ENCODE data around the gene TECTB.

The TECTB gene

DNA sequence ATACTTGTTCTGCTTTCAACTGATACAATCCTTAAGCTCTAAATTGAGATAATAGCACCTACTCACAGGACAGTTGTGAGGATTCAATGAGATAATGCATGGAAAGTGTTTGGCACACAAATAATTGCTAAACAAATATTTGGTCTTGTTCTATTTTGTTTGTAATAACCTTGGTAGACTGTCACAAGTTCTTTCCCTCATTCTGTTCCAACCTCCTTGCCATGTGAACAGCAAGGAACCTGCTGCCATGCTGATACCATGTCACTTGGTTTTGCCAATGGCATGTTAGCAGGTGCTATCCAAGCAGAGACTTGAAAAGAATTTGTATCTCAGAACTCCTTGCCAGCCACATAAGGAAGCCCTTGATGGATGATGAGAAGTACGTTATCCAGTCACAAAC lies 24.8 kb upstream of the TECTB start:
- TF ChIP-seq POLR2A (IDR thresholded peaks at IDR 0.05; ENCODE audit: low read length), result no peak
- TF ChIP-seq GATA1 (IDR thresholded peaks at IDR 0.05; ENCODE audit: low read depth, low read length), result no peak
- no peak for DNase-seq

- no peak for DNase-seq
- no peak for TF ChIP-seq POLR2A (IDR thresholded peaks at IDR 0.05; ENCODE audit: low read length)
- no peak for TF ChIP-seq GATA1 (IDR thresholded peaks at IDR 0.05; ENCODE audit: low read depth, low read length)
Measured at GRCh38 chr10:112259688-112260087, 23.5 kb upstream of the TECTB start.

DNA sequence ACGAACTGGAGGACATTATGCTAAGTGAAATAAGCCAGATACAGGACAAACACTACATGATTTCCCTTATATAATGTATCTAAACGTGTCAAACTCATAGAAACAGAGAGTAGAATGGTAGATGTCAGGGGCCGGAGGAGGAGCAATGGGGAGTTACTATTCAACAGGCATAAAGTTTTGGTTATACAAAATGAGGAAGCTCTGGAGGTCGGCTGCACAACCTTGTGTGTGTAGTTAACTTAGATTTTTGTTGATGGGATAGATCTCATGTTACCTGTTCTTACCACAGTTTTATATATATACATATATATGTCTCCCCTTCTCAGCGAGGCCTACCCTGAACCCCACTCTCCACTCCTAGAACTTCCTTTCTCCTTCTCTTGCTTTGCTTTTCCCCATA lies 22.4 kb upstream of the TECTB start:
- TF ChIP-seq POLR2A (IDR thresholded peaks at IDR 0.05; ENCODE audit: low read length) (no peak), GATA1 (IDR thresholded peaks at IDR 0.05; ENCODE audit: low read depth, low read length) (no peak)
- no peak for DNase-seq

DNA sequence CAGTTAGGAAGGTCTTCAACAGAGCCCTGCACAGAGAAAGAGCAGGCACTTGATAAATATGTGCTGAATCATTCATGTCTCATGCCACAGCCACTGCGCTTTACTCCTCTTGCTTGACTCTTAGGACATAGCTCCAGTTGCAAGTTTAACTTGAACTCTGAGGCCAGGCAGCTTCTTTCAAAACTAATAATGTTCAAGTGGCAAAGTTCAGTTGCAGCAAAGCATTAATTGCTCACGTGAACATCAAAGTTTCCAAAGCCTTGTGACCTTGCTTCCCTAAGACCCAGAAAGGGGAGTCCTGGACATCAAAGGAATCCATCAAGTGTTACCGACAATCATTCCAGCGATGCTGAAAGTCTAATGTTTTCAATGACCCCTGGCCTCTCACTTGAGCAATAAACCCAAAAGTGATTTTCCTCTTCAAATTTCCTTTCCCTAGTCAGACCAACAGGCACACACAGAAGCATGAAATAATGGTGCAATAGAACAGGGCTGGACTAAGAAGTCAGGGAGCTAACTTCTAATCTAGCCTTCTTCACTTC lies 21.8 kb upstream of the TECTB start:
- TF ChIP-seq GATA1 (IDR thresholded peaks at IDR 0.05; ENCODE audit: low read depth, low read length) (no peak), POLR2A (IDR thresholded peaks at IDR 0.05; ENCODE audit: low read length) (no peak)
- peak; percentile 28 to 31 for DNase-seq

DNA sequence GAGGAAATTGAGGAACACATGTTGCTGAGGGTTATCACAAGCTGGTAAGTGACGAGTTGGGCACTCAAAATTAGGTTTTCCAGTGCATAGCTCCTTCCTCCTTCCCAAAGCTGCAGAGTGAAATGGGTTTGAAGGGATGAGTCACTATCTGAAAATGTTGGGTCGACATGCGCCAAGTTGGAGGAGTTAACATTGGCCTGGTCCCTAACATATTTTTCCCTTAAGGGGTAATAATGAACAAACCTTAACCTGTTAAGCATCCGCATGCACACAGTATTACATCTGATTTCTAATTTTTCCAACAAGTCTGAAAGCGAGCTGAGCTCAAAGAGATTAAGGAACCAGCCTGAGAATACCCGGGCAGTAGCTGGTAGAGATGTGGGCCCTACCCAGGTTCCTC lies 20.7 kb upstream of the TECTB start:
- no peak for TF ChIP-seq GATA1 (IDR thresholded peaks at IDR 0.05; ENCODE audit: low read depth, low read length)
- TF ChIP-seq POLR2A (IDR thresholded peaks at IDR 0.05; ENCODE audit: low read length), result no peak

GRCh38 chr10:112265745-112266144 lies 17.5 kb upstream of the TECTB start:
- no peak for TF ChIP-seq GATA1 (IDR thresholded peaks at IDR 0.05; ENCODE audit: low read depth, low read length)
- no peak for TF ChIP-seq POLR2A (IDR thresholded peaks at IDR 0.05; ENCODE audit: low read length)

More for the DNA sequence above, 20.7 kb upstream of the TECTB start:
- DNase-seq, result no peak

DNA sequence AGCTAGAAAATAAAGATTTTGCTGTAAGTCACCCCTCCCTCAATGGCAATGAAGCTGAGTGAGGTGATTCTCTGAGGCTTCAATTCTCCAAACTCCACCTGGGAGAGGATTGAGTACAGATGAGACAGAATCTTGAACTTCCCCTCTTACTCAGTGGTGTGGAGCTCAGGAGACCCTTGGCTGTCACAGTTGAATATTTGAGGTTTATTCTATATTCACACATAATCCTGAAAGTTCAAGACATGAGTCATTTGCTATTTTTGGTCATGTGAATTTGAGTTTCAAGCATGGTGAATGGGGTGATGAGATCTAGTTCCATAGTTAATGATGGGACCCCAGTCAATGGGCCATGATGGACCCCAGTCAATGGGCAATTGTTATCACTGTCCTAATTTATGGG lies 13.9 kb upstream of the TECTB start:
- TF ChIP-seq POLR2A (IDR thresholded peaks at IDR 0.05; ENCODE audit: low read length) (no peak), GATA1 (IDR thresholded peaks at IDR 0.05; ENCODE audit: low read depth, low read length) (no peak)
- DNase-seq, result no peak

More at GRCh38 chr10:112265745-112266144, 17.5 kb upstream of the TECTB start:
- DNase-seq, result no peak

GRCh38 chr10:112271982-112272381 lies 11.2 kb upstream of the TECTB start:
- no peak for DNase-seq
- TF ChIP-seq POLR2A (IDR thresholded peaks at IDR 0.05; ENCODE audit: low read length) (no peak), GATA1 (IDR thresholded peaks at IDR 0.05; ENCODE audit: low read depth, low read length) (no peak)

DNA sequence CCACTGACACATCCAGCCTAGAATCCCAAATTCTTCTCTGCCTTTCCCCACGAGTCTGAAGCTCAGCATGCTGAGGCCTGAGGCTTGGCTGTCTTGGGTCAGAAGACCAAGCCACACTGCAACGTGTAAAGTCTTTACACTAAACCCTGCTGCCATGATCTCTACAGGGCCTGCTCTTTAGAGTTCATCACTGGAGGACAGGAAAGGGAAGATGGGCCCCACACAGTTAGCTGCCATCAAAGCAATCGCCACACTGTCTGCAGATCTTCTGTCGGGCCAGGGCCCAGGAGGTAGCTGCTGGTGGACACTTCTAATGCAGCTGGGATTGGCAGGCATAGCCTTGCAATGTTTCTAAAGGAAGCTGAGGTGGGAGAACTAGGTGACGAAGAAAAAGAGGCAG lies 8.4 kb upstream of the TECTB start:
- no peak for DNase-seq

GRCh38 chr10:112275512-112276245 lies 7.5 kb upstream of the TECTB start:
- TF ChIP-seq POLR2A (IDR thresholded peaks at IDR 0.05; ENCODE audit: low read length) (no peak), GATA1 (IDR thresholded peaks at IDR 0.05; ENCODE audit: low read depth, low read length) (no peak)
- no peak for DNase-seq

More for the DNA sequence above, 8.4 kb upstream of the TECTB start:
- TF ChIP-seq POLR2A (IDR thresholded peaks at IDR 0.05; ENCODE audit: low read length), result no peak
- no peak for TF ChIP-seq GATA1 (IDR thresholded peaks at IDR 0.05; ENCODE audit: low read depth, low read length)

DNA sequence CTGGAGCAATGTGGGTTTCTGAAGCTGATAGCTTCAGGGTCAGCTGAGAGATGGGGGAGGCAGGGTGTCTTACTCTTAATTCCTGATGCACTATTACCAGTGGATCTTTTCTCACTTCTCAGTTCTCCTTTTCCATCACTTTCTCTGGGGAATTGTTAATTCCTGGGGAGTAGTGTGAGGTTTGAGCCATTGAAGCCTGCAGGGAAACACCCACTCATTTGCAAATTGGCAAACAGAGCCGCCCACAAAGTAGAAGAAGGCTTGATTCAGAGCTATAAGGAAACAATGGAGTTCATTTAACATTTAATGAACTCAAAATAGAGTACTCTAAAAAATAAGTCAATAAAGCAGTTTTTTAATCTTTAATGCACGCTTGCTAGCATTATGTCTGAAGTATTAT lies 4.3 kb upstream of the TECTB start:
- no peak for TF ChIP-seq POLR2A (IDR thresholded peaks at IDR 0.05; ENCODE audit: low read length)
- TF ChIP-seq GATA1 (IDR thresholded peaks at IDR 0.05; ENCODE audit: low read depth, low read length), result no peak
- no peak for DNase-seq

GRCh38 chr10:112279433-112279832 lies 3.8 kb upstream of the TECTB start:
- TF ChIP-seq POLR2A (IDR thresholded peaks at IDR 0.05; ENCODE audit: low read length) (no peak), GATA1 (IDR thresholded peaks at IDR 0.05; ENCODE audit: low read depth, low read length) (no peak)
- no peak for DNase-seq

DNA sequence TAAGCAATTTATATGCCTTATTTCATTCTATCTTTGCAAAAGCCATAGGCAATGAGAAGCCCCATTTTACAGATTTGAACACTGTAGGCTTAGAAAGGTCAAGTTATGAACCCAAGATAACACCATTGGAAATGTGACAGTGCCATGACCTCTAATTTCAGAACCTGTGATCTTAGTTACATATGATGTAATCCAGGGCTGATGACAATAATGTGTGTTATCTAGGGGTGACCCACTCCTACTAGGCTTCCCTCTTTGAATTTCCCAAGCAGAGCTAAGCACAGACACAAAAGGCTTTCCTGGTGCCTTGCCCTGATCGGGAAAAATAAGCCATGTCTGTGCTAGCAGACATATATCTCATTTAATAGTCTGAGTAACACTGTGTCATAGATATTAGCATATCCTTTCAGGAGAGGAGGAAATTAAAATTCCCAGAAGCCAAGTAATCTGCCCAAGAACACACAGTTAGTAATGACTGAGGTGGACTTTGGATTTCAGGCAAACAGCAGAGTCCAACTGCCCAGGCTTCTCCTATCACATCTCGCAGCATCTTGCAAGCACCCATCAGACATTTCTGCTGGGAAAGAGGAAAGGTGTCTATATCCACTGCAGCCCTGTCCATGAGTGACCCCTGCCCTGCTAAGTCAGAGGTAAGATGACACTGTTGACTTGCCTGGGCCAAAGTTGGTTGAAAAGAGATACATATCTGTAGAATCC lies 2.8 kb upstream of the TECTB start:
- DNase-seq, result no peak
- no peak for TF ChIP-seq GATA1 (IDR thresholded peaks at IDR 0.05; ENCODE audit: low read depth, low read length)
- no peak for TF ChIP-seq POLR2A (IDR thresholded peaks at IDR 0.05; ENCODE audit: low read length)

- TF ChIP-seq POLR2A (IDR thresholded peaks at IDR 0.05; ENCODE audit: low read length) (no peak), GATA1 (IDR thresholded peaks at IDR 0.05; ENCODE audit: low read depth, low read length) (no peak)
- DNase-seq, result no peak
Measured at GRCh38 chr10:112282086-112282485, 1.1 kb upstream of the TECTB start.
